Stimulated activated CD4-positive, alpha-beta T cell treated with anti-CD3 and anti-CD28 coated beads, Interleukin-4, amount 100 ng/mL, for 24 hours (primary cell): ENCODE data around the gene NPM3.
A peak's percentile ranks its signal among the peaks of the same experiment; 100 is the strongest.
"Not testable (repeated sequence)": the region's sequence is repeated elsewhere in the genome, so short reads cannot be mapped to it uniquely, and the experiment has no call there.

Experiments used
- DNase-seq: peaks from one replicate; pipeline ENCODE4 v3.0.0-alpha.2; 2020

NPM3 gene

DNA sequence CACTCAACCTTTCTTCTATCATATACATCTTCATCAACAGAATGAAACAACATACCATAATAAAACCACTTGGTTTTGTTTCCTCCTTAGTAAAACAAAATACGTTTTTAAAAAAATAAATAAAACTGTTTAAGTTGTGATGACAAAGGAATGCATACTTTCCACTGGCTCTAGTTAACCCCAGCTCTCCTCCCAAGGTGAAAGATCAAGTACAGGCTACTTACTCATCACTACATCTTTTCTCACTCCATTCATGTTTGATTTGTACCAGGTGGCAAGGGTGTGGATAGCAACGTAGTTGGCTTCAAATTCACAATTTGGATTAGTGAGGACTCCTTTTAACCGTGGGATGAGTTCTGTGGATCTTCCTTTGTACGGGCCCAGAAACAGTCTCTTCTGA, 20.3 kb upstream of the NPM3 start:
- no peak for DNase-seq

DNA sequence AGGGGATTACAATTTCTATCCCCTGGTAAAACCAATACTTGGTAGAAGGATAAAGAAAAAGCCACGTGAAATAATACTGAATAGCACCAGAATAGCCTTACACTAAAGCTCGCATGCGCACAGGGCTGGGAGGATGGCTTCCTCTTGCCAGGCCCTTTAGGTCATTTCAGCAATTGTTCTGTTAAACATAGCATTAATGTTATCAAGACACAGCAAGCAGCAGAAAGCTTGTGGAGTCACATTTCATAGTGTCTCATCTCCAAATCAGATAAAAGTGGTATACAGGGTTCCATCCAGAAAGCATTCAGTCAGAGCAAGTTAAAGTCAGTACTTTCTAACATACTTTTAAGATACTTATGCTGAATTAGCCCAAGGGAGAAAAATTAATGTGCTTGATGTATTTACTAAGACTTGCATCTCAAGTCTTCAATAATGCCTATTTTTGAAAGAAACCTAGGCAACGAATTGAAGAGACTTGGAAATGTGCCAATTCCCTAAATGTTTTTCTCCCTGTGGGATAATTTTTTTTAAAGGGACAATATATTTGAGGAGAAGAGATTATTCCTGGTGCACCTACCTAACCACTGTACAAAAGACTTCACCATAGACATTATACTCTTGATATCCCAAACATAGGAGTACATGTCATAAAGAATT, 14.3 kb upstream of the NPM3 start:
- no peak for DNase-seq

DNA sequence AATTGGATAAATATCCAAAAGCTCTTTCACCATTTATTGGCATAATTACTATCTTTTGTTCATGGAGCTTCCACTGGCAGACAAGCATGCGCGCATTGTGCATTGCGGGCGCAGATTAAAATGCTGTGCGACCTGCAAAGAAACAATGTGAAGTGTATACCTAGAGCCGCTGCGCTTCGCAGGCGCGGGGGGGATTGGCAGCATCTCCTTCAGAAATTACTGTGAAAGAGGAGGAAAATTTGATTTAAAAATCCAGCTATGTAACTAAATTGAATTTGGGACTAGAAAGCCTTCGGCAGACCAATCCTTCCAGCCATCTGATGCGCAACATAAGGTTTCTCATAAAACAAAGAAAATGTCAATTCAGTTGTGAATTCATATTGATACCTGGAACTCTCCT, 10.3 kb upstream of the NPM3 start:
- no peak for DNase-seq

DNA sequence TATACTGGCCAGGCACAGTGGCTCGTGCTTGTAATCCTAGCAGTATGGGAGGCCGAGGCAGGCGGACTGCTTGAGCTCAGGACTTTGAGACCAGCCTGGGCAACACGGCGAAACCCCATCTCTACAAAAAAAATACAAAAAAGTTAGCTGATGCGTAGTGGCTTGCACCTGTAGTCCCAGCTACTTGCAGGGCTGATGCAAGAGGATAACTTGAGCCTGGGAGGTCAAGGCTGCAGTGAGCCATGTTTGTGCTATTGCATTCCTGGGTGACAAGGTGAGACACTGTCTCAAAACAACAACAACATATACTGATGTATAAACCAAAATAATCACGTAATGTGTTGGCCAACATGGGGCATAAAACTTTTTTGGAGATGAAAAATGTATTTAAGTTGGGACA, 6.4 kb upstream of the NPM3 start:
- no peak for DNase-seq

DNA sequence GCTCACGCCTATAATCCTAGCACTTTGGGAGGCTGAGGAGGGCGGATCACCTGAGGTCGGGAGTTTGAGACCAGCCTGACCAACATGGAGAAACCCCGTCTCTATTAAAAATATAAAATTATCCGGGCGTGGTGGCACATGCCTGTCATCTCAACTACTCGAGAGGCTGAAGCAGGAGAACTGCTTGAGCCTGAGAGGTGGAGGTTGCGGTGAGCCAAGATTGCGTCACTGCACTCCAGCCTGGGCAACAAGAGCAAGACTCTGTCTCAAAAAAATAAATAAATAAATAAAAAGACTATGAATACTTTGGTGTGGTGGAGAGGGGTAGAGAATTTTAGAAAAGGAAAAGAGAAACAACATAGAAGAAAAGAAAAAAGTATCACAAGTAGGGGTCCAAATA, 6.0 kb upstream of the NPM3 start:
- DNase-seq, result not testable (repeated sequence)

DNA sequence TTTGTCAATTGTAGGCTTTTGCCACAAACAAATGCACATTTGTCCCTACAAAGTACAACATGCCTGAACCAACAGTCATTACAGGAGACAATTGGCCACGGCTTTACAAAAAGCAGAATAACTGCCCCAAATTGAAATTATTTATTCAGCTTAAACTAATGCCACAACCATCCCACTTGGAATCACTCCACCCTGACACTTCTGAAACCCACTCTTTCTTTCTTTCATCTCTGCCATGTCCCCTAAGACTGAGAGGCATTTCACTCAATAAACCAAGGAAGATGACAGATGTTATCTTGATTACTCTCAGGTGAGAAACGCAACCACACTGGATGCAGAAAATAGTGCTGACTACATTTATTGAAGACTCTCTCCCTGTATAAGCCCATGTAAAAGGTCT, 2.6 kb upstream of the NPM3 start:
- no peak for DNase-seq

DNA sequence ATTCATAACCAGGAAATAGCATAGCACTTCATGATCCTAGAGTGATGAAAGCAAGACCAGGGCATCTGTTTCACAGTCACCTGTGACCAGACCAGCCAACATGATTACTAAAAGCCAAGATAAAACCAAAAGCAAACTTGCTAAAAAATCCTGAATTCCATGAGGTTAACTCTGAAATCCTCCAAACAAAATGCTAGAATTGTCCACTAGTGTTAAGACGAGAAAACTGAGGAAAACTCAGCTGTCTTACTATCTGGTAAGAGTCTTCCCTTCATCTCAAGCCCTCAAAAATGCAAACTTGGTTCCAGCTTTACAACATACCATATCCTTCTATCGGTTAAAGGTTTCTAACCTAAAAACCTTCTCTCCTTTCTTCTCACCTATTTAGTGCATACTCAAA, 1.3 kb upstream of the NPM3 start:
- DNase-seq, result no peak

DNA sequence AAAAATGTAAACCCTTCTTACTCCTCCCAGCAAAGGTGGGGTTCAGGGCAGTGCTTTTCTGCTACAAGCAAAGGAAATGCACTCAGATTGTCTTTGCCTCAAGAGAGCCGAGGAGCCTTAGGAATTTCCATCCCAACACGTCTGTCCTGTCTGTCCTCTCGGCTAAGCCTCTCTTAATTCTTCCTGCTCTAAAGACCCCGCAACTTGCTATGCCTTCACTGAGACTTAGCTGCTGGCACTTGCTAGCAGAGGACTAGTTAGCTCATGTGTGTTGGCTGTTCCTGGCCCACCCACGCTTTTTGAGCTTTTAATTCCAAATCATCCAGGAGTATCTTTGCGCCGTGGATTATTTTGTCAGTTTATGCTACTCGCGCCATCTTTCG, 481 bp upstream of the NPM3 start:
- no peak for DNase-seq

DNA sequence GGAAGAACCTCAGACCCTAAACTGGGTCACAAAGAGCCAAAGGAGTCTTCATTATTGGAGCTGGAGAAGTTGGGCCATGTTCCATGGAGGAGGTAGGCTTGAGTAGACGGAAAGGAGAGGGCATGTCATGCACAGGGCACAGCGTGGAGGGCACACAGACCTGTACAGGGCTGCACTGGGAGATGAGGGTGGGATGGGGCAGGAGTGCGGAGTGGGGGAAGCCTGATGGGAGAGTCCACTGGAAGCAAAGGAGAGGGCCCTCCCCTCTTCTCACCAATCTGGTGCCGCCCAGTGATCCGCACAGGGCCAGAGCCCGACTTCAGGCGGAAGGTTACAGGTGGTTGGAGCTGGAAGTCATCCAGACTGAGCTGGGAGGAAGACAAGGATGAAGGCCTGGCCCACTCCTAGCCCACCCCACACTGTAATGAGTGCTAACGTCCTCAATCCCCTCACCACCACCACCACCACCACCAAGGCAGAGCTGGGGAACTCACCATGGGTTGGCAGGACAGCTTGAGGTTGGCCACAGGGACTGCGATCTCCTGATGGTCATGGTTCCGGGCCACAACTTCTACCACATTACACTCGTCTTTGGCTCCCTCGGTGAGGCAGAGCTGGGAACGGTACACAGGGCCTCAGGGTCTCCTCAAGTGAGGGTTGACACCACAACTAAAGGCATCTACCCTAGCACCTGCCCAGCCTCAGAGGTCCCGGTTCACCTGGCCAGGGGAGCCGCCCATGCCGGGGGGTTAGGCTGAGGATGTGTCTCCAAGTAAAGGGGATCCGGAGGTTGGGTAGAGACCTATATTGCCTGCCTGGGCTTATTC, 1.0 kb downstream of the NPM3 start:
- DNase-seq, result no peak

DNA sequence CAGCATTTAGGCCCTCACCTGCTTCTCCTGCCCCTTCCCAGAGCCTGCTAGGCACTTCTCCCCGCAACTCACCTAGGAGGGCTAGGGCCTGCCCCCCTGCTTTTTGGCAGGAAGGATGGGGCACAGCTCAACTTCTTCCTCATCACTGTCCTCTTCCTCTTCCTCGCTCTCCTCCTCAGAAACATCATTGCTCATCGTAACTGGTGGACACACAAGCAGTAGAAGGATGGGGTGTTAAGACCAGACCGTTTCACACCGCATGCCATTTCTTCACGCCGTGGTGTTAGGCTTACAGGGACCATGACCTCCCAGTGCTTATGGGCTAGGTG, 1.6 kb downstream of the NPM3 start:
- DNase-seq, result no peak

DNA sequence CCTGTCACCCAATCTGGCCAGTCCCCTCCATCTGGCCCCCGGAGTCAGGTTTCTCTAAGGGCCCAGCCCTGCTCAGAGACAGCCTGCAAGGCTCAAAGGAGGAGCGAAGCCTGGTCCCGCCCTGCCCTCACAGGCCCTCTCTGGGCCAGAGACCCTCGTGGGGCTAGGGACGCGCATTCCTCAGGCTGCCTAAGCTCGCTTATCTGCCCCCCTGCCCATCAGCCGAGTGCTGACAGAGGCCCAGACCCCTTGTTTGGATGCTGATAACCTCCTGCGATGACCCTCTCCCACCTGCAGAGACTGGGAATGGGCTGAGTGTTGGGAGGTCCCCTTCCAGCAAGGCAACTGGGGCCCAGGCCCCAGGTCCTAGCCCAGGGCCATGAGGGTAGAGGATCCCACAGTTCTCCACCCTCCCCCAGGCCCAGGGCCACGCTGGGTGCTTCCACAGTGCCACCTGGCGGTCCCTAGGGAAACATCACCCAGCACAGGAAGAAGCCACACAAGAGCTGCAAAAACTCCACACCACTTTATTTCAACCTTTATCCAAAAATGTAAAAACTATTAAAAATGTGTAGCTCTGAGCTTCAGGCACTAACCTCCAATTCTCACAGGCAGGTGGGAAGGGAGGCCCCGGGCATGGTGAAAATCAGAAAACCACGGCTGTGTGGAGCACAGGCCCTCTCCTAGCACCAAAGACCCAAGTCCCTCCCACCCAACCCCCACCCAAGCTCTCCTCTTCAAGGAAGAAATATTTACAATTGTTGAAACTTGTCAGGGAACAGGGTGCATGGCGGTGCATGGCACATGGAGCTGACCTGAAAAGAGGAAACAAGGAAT, 2.2 kb downstream of the NPM3 start:
- peak; percentile 78 for DNase-seq

DNA sequence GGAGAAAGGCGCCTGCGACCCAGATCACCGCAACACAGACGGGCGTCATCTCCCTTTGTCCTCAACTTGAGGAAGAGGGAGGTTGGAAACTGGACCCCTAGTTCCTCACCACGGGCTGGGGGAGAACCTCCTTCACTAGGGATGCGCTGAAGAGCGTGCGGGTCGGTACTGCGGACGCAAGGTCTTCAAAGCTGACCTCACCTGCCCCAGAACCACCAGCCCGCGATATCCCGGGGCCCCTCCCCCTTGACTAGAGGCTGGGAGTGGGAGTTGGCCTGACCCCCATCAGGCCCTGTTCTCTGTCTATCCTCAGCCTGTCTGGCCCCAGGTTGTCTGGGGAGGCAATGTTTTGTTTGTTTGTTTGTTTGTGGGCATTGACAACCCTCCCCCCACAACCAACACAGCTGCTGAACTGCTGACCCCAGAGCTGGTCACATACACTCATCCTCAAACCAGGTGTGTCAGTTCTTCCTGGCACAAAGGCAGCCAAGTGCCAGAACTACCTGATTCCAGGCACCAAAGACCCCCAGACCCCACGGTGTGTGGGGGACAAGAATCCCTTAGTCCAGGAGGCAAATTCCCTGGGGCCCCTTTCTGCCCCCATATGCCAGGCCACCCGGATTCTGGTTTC, 2.9 kb downstream of the NPM3 start:
- DNase-seq, result no peak

DNA sequence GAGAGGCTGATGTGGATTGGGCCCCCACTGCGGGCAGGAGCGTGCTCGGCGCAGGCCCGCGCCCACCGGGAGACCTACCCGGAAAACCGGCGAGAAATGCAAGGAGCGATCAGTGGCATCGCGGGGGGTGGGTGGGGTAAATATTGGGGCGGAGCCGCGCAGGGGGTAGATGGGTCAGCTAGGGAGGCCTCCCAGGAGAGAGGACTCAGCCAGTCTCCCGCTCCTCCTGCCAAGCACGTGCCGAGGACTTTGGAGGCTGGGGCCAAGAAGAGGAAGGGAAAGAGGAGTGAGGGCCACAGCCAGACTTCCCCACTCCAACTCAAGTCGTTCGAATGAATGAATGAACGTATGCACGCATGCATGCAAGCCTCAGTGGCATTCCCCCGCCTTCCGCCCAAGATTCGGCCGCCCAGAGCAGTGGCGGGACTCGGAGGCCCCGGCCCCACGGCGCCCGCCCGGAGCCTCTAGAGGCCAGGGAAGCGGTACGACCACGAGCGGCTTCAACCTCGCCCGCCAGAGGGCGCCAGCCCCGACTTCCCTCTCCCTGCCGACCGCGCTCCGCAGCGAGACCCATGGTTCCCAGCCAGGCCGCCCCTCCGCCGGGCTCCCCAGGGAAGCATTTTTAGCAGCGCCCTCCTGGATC, 3.6 kb downstream of the NPM3 start:
- peak; percentile 86 for DNase-seq

DNA sequence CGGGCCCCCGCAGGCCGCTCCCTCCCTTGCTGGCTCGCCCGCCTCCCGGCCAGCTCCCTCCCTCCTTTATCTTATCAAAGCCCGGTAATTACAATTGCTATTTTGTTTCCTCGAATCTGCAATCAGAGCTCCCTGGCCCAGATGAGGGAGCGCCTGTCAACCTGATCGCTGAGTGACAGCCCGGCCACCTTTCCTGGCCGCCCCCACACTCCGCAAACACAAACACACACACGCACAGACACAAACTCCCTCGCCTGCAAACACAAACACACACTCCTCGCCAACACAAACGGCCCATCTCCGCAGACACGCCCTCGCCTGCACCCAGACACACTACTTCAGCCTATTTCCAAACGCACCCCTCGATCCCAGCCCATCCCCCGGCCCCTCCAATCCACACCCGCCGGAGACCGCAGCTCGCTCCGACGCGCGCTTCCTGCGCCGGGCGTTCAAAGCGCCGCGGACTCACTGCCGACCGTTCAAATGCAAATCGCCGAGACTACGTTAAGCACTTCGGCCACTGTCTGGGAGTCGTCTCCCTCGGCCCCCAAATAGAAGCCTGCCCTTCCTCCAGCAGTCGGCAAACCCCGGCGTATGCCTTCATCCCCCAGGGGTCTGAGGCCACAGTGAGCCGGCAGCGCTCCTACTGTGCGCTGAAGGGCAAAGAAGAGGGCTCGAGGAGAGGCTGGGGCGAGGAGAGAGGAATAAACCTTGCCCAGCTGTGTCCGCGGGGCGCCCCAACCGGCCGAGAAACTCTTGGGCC, 4.3 kb downstream of the NPM3 start:
- DNase-seq, result no peak

DNA sequence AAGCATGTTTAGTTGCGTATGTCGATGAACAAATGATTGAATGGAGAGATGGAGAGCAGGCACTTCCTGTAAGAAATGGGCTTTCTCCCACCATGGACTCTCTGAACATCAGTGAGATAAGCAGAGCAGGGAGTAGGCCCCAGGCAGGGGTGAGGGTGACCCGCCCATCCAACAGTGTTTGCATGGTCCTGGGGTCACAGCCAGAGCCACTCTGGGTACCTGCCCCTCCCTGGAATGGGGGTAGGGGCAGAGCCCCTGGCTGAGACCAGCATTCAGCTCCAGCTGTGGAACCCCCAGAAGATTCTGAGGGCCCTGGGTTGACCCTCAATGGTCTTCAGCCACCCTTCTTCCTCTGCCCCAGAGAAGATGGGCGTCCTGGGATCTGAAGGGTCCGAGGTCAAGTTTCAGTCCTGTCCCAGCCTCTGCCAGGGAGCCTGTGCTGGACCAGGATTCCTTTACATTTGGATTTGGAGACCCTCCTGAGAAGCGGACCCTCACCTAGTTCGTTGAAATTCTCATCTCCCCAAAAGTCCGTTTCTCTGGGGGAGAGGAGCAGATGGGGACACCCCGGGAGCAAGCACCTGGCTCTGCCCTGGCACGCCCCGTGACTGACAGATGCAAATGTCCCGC, 5.0 kb downstream of the NPM3 start:
- no peak for DNase-seq

DNA sequence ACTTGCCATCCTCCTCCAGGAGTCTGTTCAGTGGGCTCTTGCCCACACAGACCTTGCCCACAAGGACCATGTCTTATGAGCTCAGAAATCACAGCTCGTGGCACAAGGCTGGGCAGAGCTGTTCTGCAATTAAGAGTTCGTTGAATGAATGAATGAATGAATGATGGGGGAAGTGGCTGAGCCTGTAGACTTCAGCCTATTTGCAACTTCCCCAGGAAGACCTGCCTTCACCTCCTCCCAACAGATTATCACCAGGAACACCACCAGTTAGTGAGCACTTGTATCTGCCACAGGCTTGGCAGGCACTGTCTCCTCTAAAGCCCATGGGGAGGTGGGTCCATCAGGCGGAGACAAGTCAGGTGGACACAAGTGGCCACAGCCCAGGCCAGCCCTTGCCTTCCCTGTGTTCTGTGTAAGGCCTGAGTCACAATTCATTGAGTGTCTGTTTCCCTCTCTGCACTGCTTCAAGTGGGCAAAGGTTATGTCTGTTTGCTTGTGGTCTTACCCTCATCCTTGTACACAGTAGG, 5.6 kb downstream of the NPM3 start:
- DNase-seq, result no peak

DNA sequence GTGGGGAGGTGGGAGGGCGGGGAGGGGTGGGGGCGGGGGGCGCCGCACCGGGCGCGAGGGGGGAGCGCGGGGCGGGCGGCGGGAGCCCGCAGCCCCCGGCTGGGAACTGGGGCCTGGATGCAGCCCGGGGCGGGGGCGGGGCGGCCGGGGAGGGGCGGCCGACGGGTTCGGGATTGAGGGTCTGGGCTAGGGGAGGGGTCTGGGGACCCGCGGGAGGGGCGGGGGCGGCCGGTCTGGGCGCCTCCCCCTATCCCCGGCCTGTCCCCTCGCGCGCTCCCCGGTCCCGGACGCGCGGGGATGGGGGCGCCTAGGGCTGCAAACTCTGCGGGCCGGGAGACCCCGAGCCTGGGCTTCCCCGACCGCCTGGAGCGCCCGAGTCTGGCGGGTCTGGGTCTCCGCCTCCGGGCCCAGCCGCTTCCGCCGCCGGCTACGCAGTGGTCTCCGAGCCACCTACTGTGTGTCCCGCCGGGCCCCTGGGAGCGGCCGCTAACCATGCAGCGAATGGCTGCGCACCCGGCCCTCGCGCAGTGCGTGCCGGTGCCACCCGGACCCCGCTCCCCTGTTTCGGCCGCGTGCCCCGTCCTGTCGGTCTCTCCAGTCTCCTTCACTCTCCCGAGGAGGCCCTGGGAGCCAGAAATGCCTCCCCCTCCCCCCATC, 7.0 kb downstream of the NPM3 start:
- no peak for DNase-seq

DNA sequence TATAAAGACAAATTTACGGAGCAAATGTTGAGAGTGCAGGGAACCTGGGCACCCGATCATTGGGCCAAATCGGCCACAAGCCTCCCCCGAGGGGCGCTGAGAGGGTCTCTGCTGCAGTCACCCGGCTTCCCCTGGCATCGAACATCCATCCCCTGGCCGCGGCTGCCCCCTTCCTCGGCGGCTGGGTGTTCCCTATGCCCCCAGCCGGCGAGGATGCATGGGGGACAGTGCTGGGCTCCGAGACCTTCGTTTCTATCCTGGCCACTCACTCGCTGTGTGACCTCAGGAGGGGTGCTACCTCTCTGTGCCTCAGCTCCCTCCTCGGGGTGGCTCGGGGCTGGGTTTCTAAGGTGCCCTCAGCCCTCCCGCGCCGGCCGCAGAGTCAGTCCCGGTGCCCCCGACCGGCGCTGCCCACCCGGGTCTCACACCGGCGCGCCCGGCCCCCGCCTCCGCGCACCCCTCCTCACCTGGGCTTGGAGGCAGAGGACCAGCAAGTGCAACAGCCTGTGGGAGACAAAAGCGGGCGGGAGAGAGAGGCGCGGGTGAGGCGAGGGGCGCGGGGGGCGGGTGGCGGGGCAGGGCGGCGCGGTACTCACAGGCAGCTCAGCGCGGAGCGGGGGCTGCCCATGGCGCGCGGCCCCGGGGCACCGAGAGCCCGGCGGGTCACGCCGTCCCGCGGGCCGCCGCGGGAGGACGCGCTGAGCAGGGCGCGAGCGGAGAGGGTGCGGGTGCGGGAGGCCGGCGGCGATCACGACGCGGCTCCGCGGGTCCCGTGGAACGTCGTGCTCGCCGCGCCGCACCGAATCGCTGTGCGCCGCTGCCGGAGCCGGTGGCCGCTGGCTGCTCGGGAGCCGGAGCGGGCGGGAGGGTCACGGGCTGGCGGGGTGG, 7.7 kb downstream of the NPM3 start, which contains the start of gene FGF8:
Gene FGF8 (minus strand): TSS at position 842 of the 888 bp plus-strand sequence. CDS start 214 bp downstream, at position 628.
- DNase-seq, result no peak

DNA sequence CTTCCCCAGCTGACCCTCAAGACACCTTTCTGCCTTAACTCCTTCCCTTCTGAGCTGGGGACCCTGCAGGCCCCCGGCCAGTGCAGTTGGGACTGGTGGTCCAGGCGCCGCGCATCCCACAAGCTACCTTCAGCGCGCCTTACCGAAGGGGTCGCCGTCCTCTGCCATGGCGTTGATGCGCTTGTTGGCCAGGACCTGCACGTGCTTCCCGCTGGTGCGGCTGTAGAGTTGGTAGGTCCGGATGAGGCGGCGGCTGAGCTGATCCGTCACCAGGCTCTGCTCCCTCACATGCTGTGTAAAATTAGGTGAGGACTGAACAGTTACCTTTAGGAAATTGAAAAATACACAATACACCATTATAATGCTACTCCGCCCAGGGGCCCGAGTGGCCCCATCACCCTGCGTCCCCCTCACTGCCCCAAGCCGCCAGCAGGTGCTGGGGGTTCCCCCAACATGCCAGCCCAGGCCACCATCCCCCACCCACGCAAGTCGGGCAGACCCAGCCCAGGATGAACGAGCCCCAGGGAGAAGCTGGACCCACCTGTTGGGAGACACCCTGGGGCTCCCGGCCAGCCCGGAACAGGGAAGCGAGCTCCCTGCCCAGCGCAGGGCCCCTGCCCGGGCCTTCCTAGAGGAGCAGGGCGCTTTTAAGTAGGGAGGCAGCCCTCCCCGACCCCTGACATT, 8.5 kb downstream of the NPM3 start:
- no peak for DNase-seq
